Heart left ventricle (tissue), 13 donors: ENCODE data around the gene ASB2.

Experiments used
- CTCF ChIP-seq, 12 donors: fragments of 200-600 bp; sonication (generic) in 4 of 12; IDR thresholded peaks; one replicate each; pipeline versions ENCODE4 v1.5.0 to v1.8.0; 2018 to 2022; ENCODE audit warnings: antibody characterized with exemption in 12 of 12, mild to moderate bottlenecking in 5 of 12
- POLR2A ChIP-seq, 2 donors: fragments of 450-650 bp; IDR thresholded peaks; one replicate each; pipeline ENCODE4 v1.6.1; 2017; ENCODE audit warnings: antibody characterized with exemption in 2 of 2, mild to moderate bottlenecking in 2 of 2, moderate library complexity in 2 of 2
- donor health status: ischemic (EF 13 %, LVEDD 7.1; RV severe dilation, severe dysfunction).
- donor health status: DM: no; HTN: yes; CAD: no.
- donor health status: DM: no; HTN: no; CAD: no.
- donor health status: ischemic (EF 25% LVEDD 6.9; RV normal size, moderate dysfunction).
- donor health status: ischemic (EF 25% LVEDD 5.7; RV mildly dilated, moderate dysfunction).
- donor health status: ischemic (EF 35%, LVEDD 5.7; RV mildly dilated, moderate dysfunction).
- donor health status: nonischemic (EF 11% LVEDD 7.7; RV severe dilation, severe dysfunction).
- donor health status: DM: yes; HTN: yes; CAD: no.
- donor health status: PGD.
- donor health status: ischemic (EF 29% LVEDD 5.4; RV normal size, mild dysfunction).
- donor health status: nonischemic (EF 23%, LVEDD 6.1; RV moderate dilation, normal function).

- no peak for TF ChIP-seq POLR2A (IDR thresholded peaks at IDR 0.05)
- TF ChIP-seq CTCF (IDR thresholded peaks at IDR 0.05) = no peak
Observed at GRCh38 chr14:93888995-93889394, 87.4 kb downstream of the ASB2 start.
